HCT116 (cell line): ENCODE measurements around the gene TGM6. TPM values are rescaled to one million over a fixed set of nuclear protein-coding genes. Genes with fewer than 3 reads are reported as not detected.

ENCODE experiments used
- ATAC-seq: fragments of 200-7000 bp; cut with Tn5 transposase; 2 replicates; pipeline ENCODE4 v1.9.1; 2020; ENCODE audit warnings: mild to moderate bottlenecking, moderate library complexity
- BruUV-seq: library from RNA; stranded (reverse); fragments of 400-500 nt; replicated peaks from 2 replicates; lab custom pipeline; 2021; lab: Mats Ljungman, UMichigan
- CTCF ChIA-PET: fragments of 300-600 bp; sonication (Branson Sonifier 250); formaldehyde crosslinking; loops from one replicate; lab custom pipeline; 2021; ENCODE audit warnings: antibody characterized with exemption; lab: Charles Lee
- POLR2A ChIA-PET: fragments of 300-600, 350-600 bp; sonication (Branson Sonifier 250); formaldehyde crosslinking; loops from one replicate; lab custom pipeline; 2021; ENCODE audit warnings: antibody characterized with exemption; lab: Charles Lee
- RAD21 ChIA-PET, 2 experiments: fragments of 300-600 bp; sonication (Branson Sonifier 250); formaldehyde crosslinking; loops; one replicate each; lab custom pipeline; 2023; ENCODE audit warnings: low total read pairs in 2 of 2; ENCODE audit not compliant: uncharacterized antibody in 2 of 2, unreplicated experiment in 2 of 2, low non-redundant PET in 1 of 2; lab: Charles Lee
- DNase-seq: peaks from one replicate; pipeline ENCODE4 v3.0.0-alpha.2; 2010; ENCODE audit warnings: low read depth, low spot score
- H2AFZ ChIP-seq: fragments of 200-600 bp; shearing (Covaris generic), sonication (generic); 2 replicates; pipeline ENCODE4 v1.6.1; 2017; ENCODE audit warnings: low read depth, mixed run types, mixed read lengths, antibody characterized with exemption, low read length; ENCODE audit not compliant: poor library complexity, severe bottlenecking
- H3K27ac ChIP-seq: 2 replicates; pipeline ENCODE4 v1.5.1; 2012; ENCODE audit warnings: low read depth, low read length
- H3K27me3 ChIP-seq: fragments of 200-600 bp; sonication (generic); 2 replicates; pipeline ENCODE4 v1.6.1; 2016; ENCODE audit warnings: mixed run types, low read length, mixed read lengths; ENCODE audit not compliant: insufficient read depth
- H3K36me3 ChIP-seq, 2 experiments: fragments of 200-500 bp in 1 of 2; fragments of 200-600 bp in 1 of 2; sonication (Bioruptor generic) in 1 of 2; sonication (generic) in 1 of 2; 2 replicates each; pipeline versions ENCODE4 v1.5.1 to v1.6.1; 2014 to 2016; ENCODE audit warnings: low read length in 2 of 2, inconsistent platforms in 1 of 2, mixed read lengths in 1 of 2, mixed run types in 1 of 2; ENCODE audit not compliant: insufficient read depth in 2 of 2, control insufficient read depth in 1 of 2
- H3K4me1 ChIP-seq, 2 experiments: fragments of 200-600 bp in 1 of 2; sonication (generic) in 1 of 2; 2 replicates each; pipeline versions ENCODE4 v1.5.1 to v1.6.1; 2012 to 2017; ENCODE audit warnings: low read length in 2 of 2, inconsistent platforms in 1 of 2, mild to moderate bottlenecking in 1 of 2, mixed read lengths in 1 of 2, mixed run types in 1 of 2, moderate library complexity in 1 of 2; ENCODE audit not compliant: insufficient read depth in 2 of 2, control insufficient read depth in 1 of 2
- H3K4me2 ChIP-seq: fragments of 200-600 bp; sonication (generic); 2 replicates; pipeline ENCODE4 v1.6.1; 2017; ENCODE audit warnings: mixed run types, low read length, mixed read lengths
- H3K4me3 ChIP-seq, 2 experiments: fragments of 200-600 bp in 1 of 2; sonication (generic) in 1 of 2; replicated peaks in 1 of 2; 2 replicates each; pipeline ENCODE4 v1.5.1; 2011 to 2016; ENCODE audit warnings: low read length in 2 of 2, control low read depth in 1 of 2, low read depth in 1 of 2, mild to moderate bottlenecking in 1 of 2, mixed read lengths in 1 of 2, mixed run types in 1 of 2
- H3K79me2 ChIP-seq: fragments of 200-600 bp; sonication (generic); 2 replicates; pipeline ENCODE4 v1.6.1; 2017; ENCODE audit warnings: mild to moderate bottlenecking, mixed run types, low read length, moderate library complexity, mixed read lengths; ENCODE audit not compliant: insufficient read depth
- H3K9ac ChIP-seq: fragments of 200-600 bp; sonication (generic); 2 replicates; pipeline ENCODE4 v1.6.1; 2016; ENCODE audit warnings: low read length, mixed read lengths
- H3K9me2 ChIP-seq: fragments of 200-600 bp; sonication (generic), shearing (Covaris generic); 2 replicates; pipeline ENCODE4 v1.6.1; 2017; ENCODE audit warnings: mixed run types, mild to moderate bottlenecking, moderate library complexity; ENCODE audit not compliant: insufficient read depth
- H3K9me3 ChIP-seq, 2 experiments: fragments of 200-500 bp in 1 of 2; fragments of 200-600 bp in 1 of 2; sonication (Bioruptor generic) in 1 of 2; sonication (generic) in 1 of 2; 2 replicates each; pipeline ENCODE4 v1.6.1; 2014 to 2017; ENCODE audit warnings: low read length in 2 of 2, mixed read lengths in 2 of 2, inconsistent platforms in 1 of 2, low read depth in 1 of 2, mild to moderate bottlenecking in 1 of 2, mixed run types in 1 of 2, moderate library complexity in 1 of 2; ENCODE audit not compliant: control insufficient read depth in 1 of 2, insufficient read depth in 1 of 2
- H4K20me1 ChIP-seq: fragments of 200-600 bp; sonication (generic), shearing (Covaris generic); 2 replicates; pipeline ENCODE4 v1.6.1; 2017; ENCODE audit warnings: mixed run types, mild to moderate bottlenecking, moderate library complexity; ENCODE audit not compliant: insufficient read depth
- ATF3 ChIP-seq: IDR thresholded peaks from 2 replicates; pipeline ENCODE4 v1.6.1; 2012
- CEBPB ChIP-seq: IDR thresholded peaks from 2 replicates; pipeline ENCODE4 v1.6.1; 2012; ENCODE audit warnings: low read depth
- CTCF ChIP-seq, 3 experiments: fragments of 200-600 bp in 1 of 3; sonication (generic) in 1 of 3; IDR thresholded peaks in 2 of 3; conservative IDR thresholded peaks in 1 of 3; 2 replicates each; pipeline ENCODE4 v1.5.1; 2012 to 2017; ENCODE audit warnings: low read depth in 2 of 3, low read length in 2 of 3, antibody characterized with exemption in 1 of 3, borderline replicate concordance in 1 of 3, control low read depth in 1 of 3, mild to moderate bottlenecking in 1 of 3, mixed read lengths in 1 of 3, mixed run types in 1 of 3, moderate library complexity in 1 of 3; ENCODE audit not compliant: insufficient read depth in 1 of 3
- EGR1 ChIP-seq: IDR thresholded peaks from 2 replicates; pipeline ENCODE4 v1.6.1; 2012; ENCODE audit warnings: low read depth
- POLR2A ChIP-seq: IDR thresholded peaks from 2 replicates; pipeline ENCODE4 v1.7.0; 2011; ENCODE audit warnings: borderline replicate concordance; ENCODE audit not compliant: insufficient read depth, insufficient read length; ENCODE audit errors: extremely low read depth
- RAD21 ChIP-seq: IDR thresholded peaks from 2 replicates; pipeline ENCODE4 v1.6.1; 2012; ENCODE audit warnings: low read depth, mild to moderate bottlenecking
- REST ChIP-seq: IDR thresholded peaks from 2 replicates; pipeline ENCODE4 v1.6.1; 2012; ENCODE audit warnings: low read depth
- SP1 ChIP-seq: IDR thresholded peaks from 2 replicates; pipeline ENCODE4 v1.6.1; 2012; ENCODE audit warnings: low read depth
- YY1 ChIP-seq: IDR thresholded peaks from 2 replicates; pipeline ENCODE4 v1.6.1; 2011; ENCODE audit warnings: low read length, low read depth, moderate library complexity, mild to moderate bottlenecking; ENCODE audit not compliant: insufficient replicate concordance; ENCODE audit errors: extremely low read depth
- ZBTB33 ChIP-seq: IDR thresholded peaks from 2 replicates; pipeline ENCODE4 v1.6.1; 2011; ENCODE audit warnings: mild to moderate bottlenecking, low read length, moderate library complexity; ENCODE audit not compliant: insufficient replicate concordance; ENCODE audit errors: extremely low read depth
- ZNF274 ChIP-seq: fragments of 200-500 bp; sonication (Bioruptor generic); IDR thresholded peaks from 2 replicates; pipeline ENCODE4 v1.6.1; 2014; ENCODE audit warnings: mild to moderate bottlenecking, low read depth, low read length, inconsistent platforms
- intact Hi-C: fragments of 100-400 bp; cut with micrococcal nuclease; formaldehyde crosslinking; loops from 2 replicates; pipeline ENCODE4 v1.10.0; 2022
- total RNA-seq: library from RNA; stranded (reverse); gene quantifications from one replicate; pipeline ENCODE4 v1.2.1, GENCODE V29; 2021; ENCODE audit not compliant: unreplicated experiment

TGM6 gene
- total RNA-seq, 1 experiment from 2014 or later: not detected

DNA sequence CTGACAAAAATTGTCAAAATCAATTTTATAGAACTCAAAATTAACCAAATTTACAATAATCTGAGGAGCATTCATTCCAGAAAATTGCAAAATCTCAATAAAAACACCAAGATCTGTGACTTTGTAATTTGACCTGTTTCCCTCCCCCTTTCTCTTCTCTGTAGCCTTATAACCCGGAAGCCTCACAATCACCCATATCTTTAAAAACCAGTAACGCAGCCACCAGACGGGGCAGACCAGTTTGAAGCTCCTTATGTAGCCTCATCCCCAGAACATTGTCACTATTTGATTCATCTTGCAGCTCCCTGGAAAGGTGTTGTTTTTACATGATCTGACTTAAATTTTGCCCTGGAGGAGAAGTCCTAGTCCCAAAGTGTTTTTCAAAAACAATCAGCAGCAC is 27.5 kb upstream of the TGM6 start:
- BruUV-seq: no TSS peak
- no peak overlapping the region for H3K9ac ChIP-seq

DNA sequence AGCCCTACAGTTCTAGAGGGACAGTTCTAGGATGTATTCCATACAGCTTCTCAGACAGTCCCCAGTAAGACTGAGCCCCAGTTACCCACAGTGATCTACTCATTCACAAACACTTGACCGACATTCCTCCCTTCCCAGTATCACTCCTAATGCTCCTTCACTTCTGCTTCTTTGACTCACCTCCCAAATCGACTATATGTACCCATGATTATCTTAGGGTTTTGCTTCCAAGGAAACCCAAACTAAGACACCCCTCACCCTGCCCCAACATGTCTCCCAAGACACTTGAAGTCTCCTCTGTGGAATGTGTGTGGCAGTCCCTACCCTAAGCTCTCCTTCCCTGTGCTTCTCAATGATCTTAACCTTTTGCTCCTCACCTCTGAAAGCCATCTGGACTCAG is 23.6 kb upstream of the TGM6 start:
- Histone ChIP-seq H3K36me3 (no peaks in the 10 kb centered on the region), H2AFZ (no peak overlapping the region), H3K9me2 (no peaks in the 10 kb centered on the region), H3K27ac (no peak overlapping the region), H3K79me2 (no peaks in the 10 kb centered on the region), H3K4me3 (no peak overlapping the region), H3K27me3 (no peaks in the 10 kb centered on the region), H3K9ac (no peak overlapping the region), H3K4me2 (no peak overlapping the region), H4K20me1 (no peaks in the 10 kb centered on the region), H3K9me3 (no peaks in the 10 kb centered on the region), H3K4me1 (peaks cover 3% of the 10 kb centered on the region in 2 experiments; a peak in 2 of 4 replicates)
- ChIA-PET CTCF (interaction anchor here (1.3 kb wide), 1 partner anchor 95 kb away, joined by 4 read pairs; no protein-coding TSS in a partner anchor), RAD21 (no interaction called here), POLR2A (no interaction called here)
- DNase-seq (no peak), ATAC-seq (no peak)
- BruUV-seq: no TSS peak
- intact Hi-C loops: no loop called here
- TF ChIP-seq POLR2A (no peak), EGR1 (no peak), ZNF274 (no peak), ATF3 (no peak), ZBTB33 (no peak), YY1 (no peak), SP1 (no peak), REST (no peak), RAD21 (no peak), CEBPB (no peak), CTCF (IDR thresholded peaks at IDR 0.05 in 2 of 3, conservative IDR thresholded peaks at IDR 0.05 in 1 of 3; ENCODE audit: borderline replicate concordance in 1 of 3, insufficient read depth in 1 of 3, low read depth in 2 of 3, low read length in 2 of 3) (no peak)

More for the DNA sequence above, 27.5 kb upstream of the TGM6 start:
- Histone ChIP-seq H3K4me3 (no peak overlapping the region), H3K9me2 (no peaks in the 10 kb centered on the region), H3K9me3 (no peaks in the 10 kb centered on the region), H3K4me1 (peaks cover 6 to 16% of the 10 kb centered on the region in 2 experiments; a peak in 3 of 4 replicates), H4K20me1 (no peaks in the 10 kb centered on the region), H3K27me3 (no peaks in the 10 kb centered on the region), H3K4me2 (no peak overlapping the region), H2AFZ (no peak overlapping the region), H3K79me2 (no peaks in the 10 kb centered on the region), H3K27ac (no peak overlapping the region), H3K36me3 (no peaks in the 10 kb centered on the region)
- DNase-seq (no peak), ATAC-seq (no peak)
- TF ChIP-seq YY1: no peak
- ChIA-PET POLR2A (no interaction called here), CTCF (interaction anchor here (1.0 kb wide), 1 partner anchor 13 kb away, joined by 3 read pairs; no protein-coding TSS in a partner anchor), RAD21 (no interaction called here)
- intact Hi-C loops: no loop called here
